CD14-positive monocyte (primary cell): ENCODE measurements around the gene CEP112. TPM values are rescaled to one million over a fixed set of nuclear protein-coding genes. Genes with fewer than 3 reads are reported as not detected.
A peak's percentile ranks its signal among the peaks of the same experiment; 100 is the strongest.

ENCODE experiments used
- DNase-seq, 3 donors: peaks; one replicate each; pipeline ENCODE4 v3.0.0-alpha.2; 2011 to 2022
- H2AFZ ChIP-seq: 2 replicates; pipeline ENCODE4 v1.6.0; 2012; ENCODE audit warnings: mild to moderate bottlenecking, low read depth, low read length, inconsistent platforms; ENCODE audit not compliant: insufficient read depth, poor library complexity, severe bottlenecking
- H3K27ac ChIP-seq, 2 donors: 1 replicate in 1 of 2; 2 replicates in 1 of 2; pipeline ENCODE4 v1.5.1; 2012 to 2013; ENCODE audit warnings: low read length in 2 of 2, control low read depth in 1 of 2, inconsistent platforms in 1 of 2, low read depth in 1 of 2, mild to moderate bottlenecking in 1 of 2
- H3K27me3 ChIP-seq, 2 donors: one replicate each; pipeline versions ENCODE4 v1.6.0 to v1.6.1; 2011 to 2013; ENCODE audit warnings: low read length in 2 of 2; ENCODE audit not compliant: control insufficient read depth in 2 of 2, insufficient read depth in 2 of 2
- H3K36me3 ChIP-seq, 2 donors: replicated peaks in 1 of 2; 1 replicate in 1 of 2; 2 replicates in 1 of 2; pipeline versions ENCODE4 v1.5.1 to v1.6.1; 2012 to 2013; ENCODE audit warnings: low read length in 2 of 2, control low read depth in 1 of 2, inconsistent platforms in 1 of 2, mild to moderate bottlenecking in 1 of 2; ENCODE audit not compliant: insufficient read depth in 2 of 2, control insufficient read depth in 1 of 2
- H3K4me1 ChIP-seq, 2 donors: 1 replicate in 1 of 2; 2 replicates in 1 of 2; pipeline versions ENCODE4 v1.5.1 to v1.6.1; 2012 to 2013; ENCODE audit warnings: low read length in 2 of 2, control low read depth in 1 of 2, inconsistent platforms in 1 of 2, mild to moderate bottlenecking in 1 of 2, moderate library complexity in 1 of 2; ENCODE audit not compliant: insufficient read depth in 2 of 2, control insufficient read depth in 1 of 2
- H3K4me2 ChIP-seq: replicated peaks from 2 replicates; pipeline ENCODE3; 2012; ENCODE audit warnings: low read length, moderate library complexity, mild to moderate bottlenecking; ENCODE audit not compliant: poor library complexity, severe bottlenecking; ENCODE audit errors: extremely low read depth
- H3K4me3 ChIP-seq, 3 experiments: fragments of 200-600 bp in 1 of 3; sonication (generic) in 1 of 3; replicated peaks in 1 of 3; 1 replicate in 2 of 3; 2 replicates in 1 of 3; pipeline ENCODE4 v1.5.1; 2011 to 2013; ENCODE audit warnings: low read length in 3 of 3, mild to moderate bottlenecking in 3 of 3, control low read depth in 2 of 3, low read depth in 2 of 3, inconsistent platforms in 1 of 3, moderate library complexity in 1 of 3
- H3K79me2 ChIP-seq: 2 replicates; pipeline ENCODE4 v1.6.0; 2012; ENCODE audit warnings: mild to moderate bottlenecking, control low read depth, inconsistent platforms, low read length, moderate library complexity; ENCODE audit not compliant: insufficient read depth
- H3K9ac ChIP-seq: 2 replicates; pipeline ENCODE4 v1.6.0; 2017; ENCODE audit warnings: low read length, mild to moderate bottlenecking; ENCODE audit not compliant: insufficient read depth, poor library complexity, severe bottlenecking
- H3K9me3 ChIP-seq, 2 donors: replicated peaks in 1 of 2; 1 replicate in 1 of 2; 2 replicates in 1 of 2; pipeline versions ENCODE4 v1.5.1 to v1.6.1; 2012 to 2013; ENCODE audit warnings: low read length in 2 of 2, control low read depth in 1 of 2; ENCODE audit not compliant: control insufficient read depth in 1 of 2, insufficient read depth in 1 of 2
- H4K20me1 ChIP-seq: 2 replicates; pipeline ENCODE4 v1.6.0; 2012; ENCODE audit warnings: mild to moderate bottlenecking, low read length, control low read depth, moderate library complexity; ENCODE audit not compliant: insufficient read depth
- H3K27ac Mint-ChIP-seq, 7 donors: one replicate each; pipeline ENCODE4 v1.8.0; 2020; ENCODE audit warnings: mild to moderate bottlenecking in 7 of 7, mixed read lengths in 7 of 7, moderate library complexity in 6 of 7, inconsistent platforms in 2 of 7
- H3K27me3 Mint-ChIP-seq, 3 donors: one replicate each; pipeline ENCODE4 v1.8.0; 2021 to 2022; ENCODE audit warnings: low read depth in 3 of 3, mild to moderate bottlenecking in 3 of 3, mixed read lengths in 3 of 3, moderate library complexity in 3 of 3, inconsistent platforms in 1 of 3
- H3K36me3 Mint-ChIP-seq, 2 donors: one replicate each; pipeline ENCODE4 v1.8.0; 2020; ENCODE audit warnings: mixed read lengths in 2 of 2, inconsistent platforms in 1 of 2, mild to moderate bottlenecking in 1 of 2
- H3K4me1 Mint-ChIP-seq: one replicate; pipeline ENCODE4 v1.8.0; 2020; ENCODE audit warnings: mild to moderate bottlenecking, mixed read lengths
- H3K4me3 Mint-ChIP-seq, 2 donors: one replicate each; pipeline ENCODE4 v1.8.0; 2020; ENCODE audit warnings: mild to moderate bottlenecking in 2 of 2, mixed read lengths in 2 of 2, moderate library complexity in 1 of 2
- H3K9me3 Mint-ChIP-seq, 7 donors: one replicate each; pipeline ENCODE4 v1.8.0; 2020 to 2022; ENCODE audit warnings: mixed read lengths in 7 of 7, mild to moderate bottlenecking in 6 of 7, moderate library complexity in 6 of 7, inconsistent platforms in 2 of 7
- WGBS: methylation state at CpG from one replicate; pipeline ENCODE4 v1.1.5; 2013; ENCODE audit warnings: missing lambda C conversion rate; ENCODE audit not compliant: insufficient coverage; 5-methylcytosine and 5-hydroxymethylcytosine counted together
- intact Hi-C, 2 donors: fragments of 100-400 bp; cut with micrococcal nuclease; formaldehyde crosslinking; loops; one replicate each; pipeline versions ENCODE4 v1.15.0 to v1.15.1; 2023
- polyA plus RNA-seq, 3 donors: library from polyadenylated mRNA; depleted of rRNA in 1 of 3; unstranded in 2 of 3; stranded (reverse) in 1 of 3; fragments of 300-500 nt in 2 of 3; fragments of >200 nt in 1 of 3; fragmentation: Illumina TruSeq in 2 of 3; gene quantifications; 1 replicate in 2 of 3; 2 replicates in 1 of 3; pipeline ENCODE4 v1.2.3, GENCODE V29; 2012 to 2021
- TF ChIP-seq, protein P1 (sequence below): fragments of 200-600 bp; IDR thresholded peaks from one replicate; pipeline ENCODE4 v1.8.0; 2022; ENCODE audit warnings: antibody characterized with exemption, mild to moderate bottlenecking

Gene CEP112
- polyA plus RNA-seq, 3 donors = 0.10 TPM; not detected in 2

DNA sequence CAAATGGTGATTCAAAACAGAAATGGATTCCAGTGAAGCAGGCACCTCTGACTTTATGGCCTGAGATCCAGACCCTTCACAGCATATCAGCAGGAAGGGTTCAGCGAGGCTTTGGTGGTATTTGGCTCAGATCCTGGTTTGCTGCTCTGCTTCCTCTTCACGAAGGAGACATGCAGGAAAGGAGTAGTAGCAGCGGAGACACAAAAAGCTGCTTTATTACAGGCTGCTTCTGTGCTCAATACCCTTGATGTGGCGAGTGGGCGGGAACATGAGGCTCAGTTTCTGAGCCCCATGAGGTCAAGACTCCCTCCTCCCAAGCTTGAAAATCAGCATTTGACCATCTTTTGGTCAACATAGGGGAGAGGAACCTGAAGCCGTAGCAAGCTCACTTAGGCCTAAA, 417.1 kb downstream of the CEP112 start:
- Histone ChIP-seq H2AFZ (peak overlapping the region; percentile 34), H3K4me3 (no peak overlapping the region), H3K79me2 (no peaks in the 10 kb centered on the region), H3K9ac (no peak overlapping the region), H3K4me2 (peak overlapping the region; percentile 14), H4K20me1 (no peaks in the 10 kb centered on the region), H3K4me1 (no peaks in the 10 kb centered on the region), H3K27ac (no peak overlapping the region), H3K36me3 (no peaks in the 10 kb centered on the region), H3K9me3 (no peaks in the 10 kb centered on the region), H3K27me3 (no peaks in the 10 kb centered on the region)
- Mint-ChIP-seq H3K36me3 (no peaks in the 10 kb centered on the region), H3K4me1 (peaks cover 6% of the 10 kb centered on the region), H3K27me3 (peaks cover 0 to 3% (median 2%) of the 10 kb centered on the region in 3 donors), H3K9me3 (peaks cover 0 to 4% (median 1%) of the 10 kb centered on the region in 7 donors), H3K4me3 (no peak overlapping the region), H3K27ac (no peak overlapping the region)
- intact Hi-C loops = no loop called here
- no peak for DNase-seq
- TF ChIP-seq, protein P1, sequence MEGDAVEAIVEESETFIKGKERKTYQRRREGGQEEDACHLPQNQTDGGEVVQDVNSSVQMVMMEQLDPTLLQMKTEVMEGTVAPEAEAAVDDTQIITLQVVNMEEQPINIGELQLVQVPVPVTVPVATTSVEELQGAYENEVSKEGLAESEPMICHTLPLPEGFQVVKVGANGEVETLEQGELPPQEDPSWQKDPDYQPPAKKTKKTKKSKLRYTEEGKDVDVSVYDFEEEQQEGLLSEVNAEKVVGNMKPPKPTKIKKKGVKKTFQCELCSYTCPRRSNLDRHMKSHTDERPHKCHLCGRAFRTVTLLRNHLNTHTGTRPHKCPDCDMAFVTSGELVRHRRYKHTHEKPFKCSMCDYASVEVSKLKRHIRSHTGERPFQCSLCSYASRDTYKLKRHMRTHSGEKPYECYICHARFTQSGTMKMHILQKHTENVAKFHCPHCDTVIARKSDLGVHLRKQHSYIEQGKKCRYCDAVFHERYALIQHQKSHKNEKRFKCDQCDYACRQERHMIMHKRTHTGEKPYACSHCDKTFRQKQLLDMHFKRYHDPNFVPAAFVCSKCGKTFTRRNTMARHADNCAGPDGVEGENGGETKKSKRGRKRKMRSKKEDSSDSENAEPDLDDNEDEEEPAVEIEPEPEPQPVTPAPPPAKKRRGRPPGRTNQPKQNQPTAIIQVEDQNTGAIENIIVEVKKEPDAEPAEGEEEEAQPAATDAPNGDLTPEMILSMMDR = no peak
- 11% methylated on average over 5 of the region's 6 CpGs for WGBS

DNA sequence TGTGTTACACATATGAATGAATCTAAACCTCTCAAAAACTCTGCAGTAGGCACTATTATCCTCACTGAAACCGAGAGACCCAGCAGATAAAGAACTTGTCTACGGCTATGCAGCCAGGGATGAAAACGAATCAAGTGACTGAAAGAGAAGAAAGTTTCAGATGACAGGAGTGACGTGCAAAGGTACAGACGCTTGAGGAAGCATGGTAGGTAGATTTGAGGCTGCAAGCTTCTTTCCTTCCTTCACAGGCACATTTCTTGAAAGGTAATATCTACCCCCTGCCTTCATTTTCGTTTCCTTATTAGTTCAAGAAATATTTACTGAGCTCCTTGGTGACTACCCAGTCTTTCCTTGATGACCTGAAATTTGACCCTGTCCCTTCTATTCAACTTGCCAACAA, 418.9 kb downstream of the CEP112 start:
- no peak overlapping the region for H2AFZ ChIP-seq
- no peak overlapping the region for H3K4me3 ChIP-seq
- intact Hi-C loops = no loop called here
- H3K4me1 ChIP-seq = no peaks in the 10 kb centered on the region
- Mint-ChIP-seq H3K4me1 (peaks cover 6% of the 10 kb centered on the region), H3K27ac (no peak overlapping the region), H3K9me3 (peaks cover 0 to 4% (median 1%) of the 10 kb centered on the region in 7 donors), H3K4me3 (no peak overlapping the region), H3K27me3 (peaks cover 0 to 2% (median 2%) of the 10 kb centered on the region in 3 donors), H3K36me3 (no peaks in the 10 kb centered on the region)
- H3K79me2 ChIP-seq = no peaks in the 10 kb centered on the region
- no peak overlapping the region for H3K27ac ChIP-seq
- no CpG with 5 or more reads among the region's 6 CpGs for WGBS
- H3K4me2 ChIP-seq = no peak overlapping the region
- no peaks in the 10 kb centered on the region for H3K36me3 ChIP-seq
- no peaks in the 10 kb centered on the region for H3K27me3 ChIP-seq
- H4K20me1 ChIP-seq = no peaks in the 10 kb centered on the region
- no peaks in the 10 kb centered on the region for H3K9me3 ChIP-seq
- DNase-seq = no peak
- no peak overlapping the region for H3K9ac ChIP-seq
- TF ChIP-seq, protein P1 = no peak
